Upper lobe of left lung (tissue), 6 donors: ENCODE measurements around the gene HPSE2. TPM values are rescaled to one million over a fixed set of nuclear protein-coding genes. Genes with fewer than 3 reads are reported as not detected.

Experiments used
- ATAC-seq, 2 donors: fragments of 200-7000 bp; cut with Tn5 transposase; one replicate each; pipeline ENCODE4 v1.9.1; 2022; ENCODE audit warnings: mild to moderate bottlenecking in 2 of 2, moderate library complexity in 2 of 2; ENCODE audit not compliant: low FRiP score in 2 of 2
- DNase-seq, 2 donors: peaks; one replicate each; pipeline ENCODE4 v3.0.0-alpha.2; 2019 to 2020
- H3K27ac ChIP-seq, 4 donors: fragments of 200-600 bp; sonication (generic); one replicate each; pipeline ENCODE4 v1.5.1; 2016 to 2019
- H3K27me3 ChIP-seq, 4 donors: fragments of 200-600 bp; sonication (generic); one replicate each; pipeline ENCODE4 v1.5.1; 2017 to 2019
- H3K36me3 ChIP-seq, 4 donors: fragments of 200-600 bp; sonication (generic); one replicate each; pipeline ENCODE4 v1.5.1; 2016 to 2019
- H3K4me1 ChIP-seq, 4 donors: fragments of 200-600 bp; sonication (generic); one replicate each; pipeline ENCODE4 v1.5.1; 2018 to 2019
- H3K4me3 ChIP-seq, 4 donors: fragments of 200-600 bp; sonication (generic); one replicate each; pipeline ENCODE4 v1.5.1; 2017 to 2019; ENCODE audit warnings: mild to moderate bottlenecking in 2 of 4, moderate library complexity in 1 of 4
- H3K9me3 ChIP-seq, 4 donors: fragments of 200-600 bp; sonication (generic); one replicate each; pipeline ENCODE4 v1.5.1; 2018 to 2019
- CTCF ChIP-seq, 6 experiments: fragments of 450-650 bp in 4 of 6; fragments of 200-600 bp in 2 of 6; sonication (generic) in 2 of 6; IDR thresholded peaks; one replicate each; pipeline ENCODE4 v1.5.1; 2016 to 2019; ENCODE audit warnings: antibody characterized with exemption in 6 of 6
- EP300 ChIP-seq, 4 donors: sonication (generic); formaldehyde crosslinking; IDR thresholded peaks; one replicate each; pipeline ENCODE4 v1.5.1; 2017; ENCODE audit warnings: antibody characterized with exemption in 4 of 4, control low read depth in 2 of 4
- POLR2A ChIP-seq, 4 donors: fragments of 450-650 bp; IDR thresholded peaks; one replicate each; pipeline ENCODE4 v1.5.1; 2016 to 2017; ENCODE audit warnings: antibody characterized with exemption in 4 of 4, mild to moderate bottlenecking in 2 of 4
- POLR2AphosphoS5 ChIP-seq, 2 donors: sonication (generic); formaldehyde crosslinking; IDR thresholded peaks; one replicate each; pipeline ENCODE4 v1.5.1; 2017; ENCODE audit warnings: antibody characterized with exemption in 2 of 2
- WGBS, 2 donors: methylation state at CpG; one replicate each; pipeline ENCODE4 v1.1.5; 2017 to 2018; 5-methylcytosine and 5-hydroxymethylcytosine counted together
- total RNA-seq, 6 donors: library from RNA; depleted of rRNA in 4 of 6; stranded (reverse); fragments of >200 nt in 4 of 6; gene quantifications; one replicate each; pipeline versions ENCODE4 v1.1.0 to v1.2.1, GENCODE V29; 2016 to 2021
- donor health status: DM: no; HTN: no; CAD: no; lungs with moderate emphysema.
- donor health status: DM: no; HTN: yes; CAD: no; lungs with severe emphysema.

Gene HPSE2
- total RNA-seq, 6 donors from 2014 or later = 0.15 to 1.1 (median 0.91) TPM; not detected in 1

GRCh38 chr10:98800263-98800662 lies 435.4 kb downstream of the HPSE2 start:
- TF ChIP-seq CTCF (IDR thresholded peaks at IDR 0.05) = no peak
- TF ChIP-seq EP300 (IDR thresholded peaks at IDR 0.05) = no peak
- TF ChIP-seq POLR2AphosphoS5 (IDR thresholded peaks at IDR 0.05) = no peak
- TF ChIP-seq POLR2A (IDR thresholded peaks at IDR 0.05) = no peak
- Histone ChIP-seq H3K9me3 (no peaks in the 10 kb centered on the region), H3K27ac (no peak overlapping the region), H3K4me3 (no peak overlapping the region), H3K4me1 (no peaks in the 10 kb centered on the region), H3K27me3 (no peaks in the 10 kb centered on the region), H3K36me3 (no peaks in the 10 kb centered on the region)
- DNase-seq (no peak), ATAC-seq (no peak)

GRCh38 chr10:98795467-98795866 lies 440.2 kb downstream of the HPSE2 start:
- no peak overlapping the region for H3K27ac ChIP-seq
- DNase-seq (no peak), ATAC-seq (peak in 1 of 2 donors; percentile 34)
- no peaks in the 10 kb centered on the region for H3K9me3 ChIP-seq
- H3K4me3 ChIP-seq = no peak overlapping the region
- no peaks in the 10 kb centered on the region for H3K27me3 ChIP-seq
- TF ChIP-seq CTCF (IDR thresholded peaks at IDR 0.05) = no peak
- no peak for TF ChIP-seq EP300 (IDR thresholded peaks at IDR 0.05)
- no peak for TF ChIP-seq POLR2AphosphoS5 (IDR thresholded peaks at IDR 0.05)
- TF ChIP-seq POLR2A (IDR thresholded peaks at IDR 0.05) = no peak
- no peaks in the 10 kb centered on the region for H3K36me3 ChIP-seq
- no peaks in the 10 kb centered on the region for H3K4me1 ChIP-seq
- WGBS, 2 donors = 91% methylated on average over 2 of the region's 2 CpGs; no CpG with 5 or more reads in 1 of the 2 donors

GRCh38 chr10:98790817-98791216 lies 444.8 kb downstream of the HPSE2 start:
- Histone ChIP-seq H3K27me3 (no peaks in the 10 kb centered on the region), H3K4me3 (no peak overlapping the region), H3K36me3 (no peaks in the 10 kb centered on the region), H3K4me1 (no peaks in the 10 kb centered on the region), H3K27ac (no peak overlapping the region), H3K9me3 (no peaks in the 10 kb centered on the region)
- no peak for DNase-seq
- peak in 1 of 6 experiments; percentile 25 for TF ChIP-seq CTCF (IDR thresholded peaks at IDR 0.05)
- no peak for TF ChIP-seq POLR2A (IDR thresholded peaks at IDR 0.05)
- no peak for ATAC-seq

- no peak for DNase-seq
- Histone ChIP-seq H3K4me3 (no peak overlapping the region), H3K9me3 (no peaks in the 10 kb centered on the region), H3K27ac (no peak overlapping the region), H3K27me3 (no peaks in the 10 kb centered on the region), H3K4me1 (no peaks in the 10 kb centered on the region), H3K36me3 (no peaks in the 10 kb centered on the region)
- 79 to 81% methylated on average over 3 of the region's 3 CpGs for WGBS, 2 donors
- no peak for ATAC-seq
- no peak for TF ChIP-seq CTCF (IDR thresholded peaks at IDR 0.05)
- TF ChIP-seq POLR2A (IDR thresholded peaks at IDR 0.05) = no peak
- no peak for TF ChIP-seq POLR2AphosphoS5 (IDR thresholded peaks at IDR 0.05)
- no peak for TF ChIP-seq EP300 (IDR thresholded peaks at IDR 0.05)
Observed at GRCh38 chr10:98778277-98778759, 457.3 kb downstream of the HPSE2 start.

GRCh38 chr10:98758463-98758862 lies 477.2 kb downstream of the HPSE2 start:
- Histone ChIP-seq H3K27ac (no peak overlapping the region), H3K4me3 (no peak overlapping the region), H3K4me1 (no peaks in the 10 kb centered on the region), H3K27me3 (no peaks in the 10 kb centered on the region), H3K36me3 (no peaks in the 10 kb centered on the region), H3K9me3 (peaks cover 0 to 3% (median 0%) of the 10 kb centered on the region in 4 donors)
- DNase-seq = no peak
- TF ChIP-seq POLR2A (IDR thresholded peaks at IDR 0.05) = no peak
- no peak for TF ChIP-seq CTCF (IDR thresholded peaks at IDR 0.05)
- TF ChIP-seq EP300 (IDR thresholded peaks at IDR 0.05) = no peak
- ATAC-seq = no peak
- WGBS, 2 donors = 59 to 60% methylated on average over 3 of the region's 3 CpGs
